HG02885 (cell line): ENCODE data around the gene RNF11.
"Not testable (repeated sequence)": the region's sequence is repeated elsewhere in the genome, so short reads cannot be mapped to it uniquely, and the experiment has no call there.

Experiments used
- ATAC-seq: cut with Tn5 transposase; IDR thresholded peaks from one replicate; pipeline ENCODE4 v1.9.1; 2021; ENCODE audit warnings: mild to moderate bottlenecking; ENCODE audit not compliant: unreplicated experiment, poor library complexity

RNF11 gene

GRCh38 chr1:51227231-51227960 lies 8.7 kb upstream of the RNF11 start:
- not testable (repeated sequence) for ATAC-seq

- not testable (repeated sequence) for ATAC-seq
These were observed 7.6 kb upstream of the RNF11 start for GRCh38 chr1:51228471-51228870.

GRCh38 chr1:51230501-51231078 lies 5.5 kb upstream of the RNF11 start:
- no peak for ATAC-seq

- ATAC-seq = no peak
These were observed 5.0 kb upstream of the RNF11 start for GRCh38 chr1:51231120-51231519.

- no peak for ATAC-seq
These were observed 4.2 kb upstream of the RNF11 start for GRCh38 chr1:51231896-51232295.

- not testable (repeated sequence) for ATAC-seq
These were observed 1.8 kb upstream of the RNF11 start for GRCh38 chr1:51234236-51234635.

- ATAC-seq = peak; percentile 71
These were observed 1.2 kb upstream of the RNF11 start for GRCh38 chr1:51234721-51235425.

- peak; percentile 15 for ATAC-seq
These were observed 668 bp downstream of the RNF11 start for GRCh38 chr1:51236531-51237350.

- no peak for ATAC-seq
These were observed 1.4 kb downstream of the RNF11 start for GRCh38 chr1:51237351-51238033.

GRCh38 chr1:51238034-51238403 lies 1.9 kb downstream of the RNF11 start:
- no peak for ATAC-seq

GRCh38 chr1:51240084-51240483 lies 4.0 kb downstream of the RNF11 start:
- no peak for ATAC-seq

GRCh38 chr1:51241119-51241518 lies 5.0 kb downstream of the RNF11 start:
- ATAC-seq = no peak

- no peak for ATAC-seq
These were observed 6.5 kb downstream of the RNF11 start for GRCh38 chr1:51242546-51242945.

GRCh38 chr1:51247022-51247421 lies 10.9 kb downstream of the RNF11 start:
- peak; percentile 95 for ATAC-seq

GRCh38 chr1:51247499-51247898 lies 11.4 kb downstream of the RNF11 start:
- ATAC-seq = no peak

GRCh38 chr1:51249445-51249844 lies 13.4 kb downstream of the RNF11 start:
- ATAC-seq = no peak

GRCh38 chr1:51250729-51251128 lies 14.7 kb downstream of the RNF11 start:
- not testable (repeated sequence) for ATAC-seq

- ATAC-seq = not testable (repeated sequence)
These were observed 15.1 kb downstream of the RNF11 start for GRCh38 chr1:51251165-51251564.

- no peak for ATAC-seq
These were observed 16.3 kb downstream of the RNF11 start for GRCh38 chr1:51252366-51252765.

- no peak for ATAC-seq
These were observed 17.6 kb downstream of the RNF11 start for GRCh38 chr1:51253691-51254090.
